GM12874 (cell line): Measurements from ENCODE around the gene SERP1.

Source experiments
- TF ChIP-seq, protein P1 (sequence below): IDR thresholded peaks from 2 replicates; pipeline ENCODE4 v1.5.1; 2011; ENCODE audit warnings: low read depth, mild to moderate bottlenecking, control low read depth, low read length, moderate library complexity; ENCODE audit not compliant: insufficient read depth

SERP1 gene

GRCh38 chr3:150546226-150547044 lies at the start of gene SERP1, which contains the start of gene EIF2A:
Gene SERP1, minus strand, starts transcription at chr3:150546496. Its CDS starts 361 bp downstream, at chr3:150546135.
Gene EIF2A, plus strand, starts transcription at chr3:150546787. Its CDS starts 16 bp downstream, at chr3:150546803.
- TF ChIP-seq, protein P1, sequence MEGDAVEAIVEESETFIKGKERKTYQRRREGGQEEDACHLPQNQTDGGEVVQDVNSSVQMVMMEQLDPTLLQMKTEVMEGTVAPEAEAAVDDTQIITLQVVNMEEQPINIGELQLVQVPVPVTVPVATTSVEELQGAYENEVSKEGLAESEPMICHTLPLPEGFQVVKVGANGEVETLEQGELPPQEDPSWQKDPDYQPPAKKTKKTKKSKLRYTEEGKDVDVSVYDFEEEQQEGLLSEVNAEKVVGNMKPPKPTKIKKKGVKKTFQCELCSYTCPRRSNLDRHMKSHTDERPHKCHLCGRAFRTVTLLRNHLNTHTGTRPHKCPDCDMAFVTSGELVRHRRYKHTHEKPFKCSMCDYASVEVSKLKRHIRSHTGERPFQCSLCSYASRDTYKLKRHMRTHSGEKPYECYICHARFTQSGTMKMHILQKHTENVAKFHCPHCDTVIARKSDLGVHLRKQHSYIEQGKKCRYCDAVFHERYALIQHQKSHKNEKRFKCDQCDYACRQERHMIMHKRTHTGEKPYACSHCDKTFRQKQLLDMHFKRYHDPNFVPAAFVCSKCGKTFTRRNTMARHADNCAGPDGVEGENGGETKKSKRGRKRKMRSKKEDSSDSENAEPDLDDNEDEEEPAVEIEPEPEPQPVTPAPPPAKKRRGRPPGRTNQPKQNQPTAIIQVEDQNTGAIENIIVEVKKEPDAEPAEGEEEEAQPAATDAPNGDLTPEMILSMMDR = no peak

GRCh38 chr3:150594150-150594549 lies 47.9 kb upstream of the SERP1 start:
- TF ChIP-seq, protein P1 = no peak

GRCh38 chr3:150589759-150590158 lies 43.5 kb upstream of the SERP1 start:
- TF ChIP-seq, protein P1 = no peak

DNA sequence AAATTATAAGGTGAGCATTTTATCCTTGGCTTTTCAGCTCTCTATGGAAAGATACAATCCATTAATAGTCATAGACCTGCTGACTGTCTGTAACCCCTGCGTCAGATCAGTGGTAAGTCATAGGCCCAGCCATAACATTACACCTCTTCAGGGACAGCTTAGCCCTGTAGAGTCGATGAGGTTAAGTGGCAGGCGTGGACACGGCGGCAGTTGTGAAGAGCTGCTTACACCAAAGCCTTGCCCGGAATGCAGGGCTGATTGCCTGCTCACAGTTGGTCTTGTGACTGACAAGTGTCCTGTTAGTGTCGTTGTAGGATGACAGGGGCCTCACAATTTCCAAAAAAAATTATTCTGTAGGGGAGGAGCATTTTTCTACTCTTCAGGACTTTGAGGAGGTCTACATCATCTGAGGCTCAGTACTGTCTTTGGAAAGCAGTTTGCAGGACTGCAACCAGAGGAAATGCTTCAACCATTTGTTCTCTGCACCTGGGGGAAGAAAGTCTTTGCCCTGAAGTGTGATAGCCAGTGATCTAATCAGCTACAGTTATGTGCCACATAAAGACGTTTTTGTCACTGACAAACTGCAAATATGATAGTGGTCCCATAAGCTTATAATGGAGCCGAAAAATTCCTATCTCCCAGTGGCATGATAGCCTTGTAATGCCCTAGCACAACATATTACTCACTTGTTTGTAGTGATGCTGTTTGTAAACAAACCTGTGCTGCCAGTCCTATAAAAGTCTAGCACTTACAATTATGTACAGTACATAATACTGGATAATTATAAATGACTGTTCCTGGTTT lies 41.9 kb upstream of the SERP1 start:
- TF ChIP-seq, protein P1 = no peak

- TF ChIP-seq, protein P1 = no peak
Observed at GRCh38 chr3:150583028-150583427, 36.7 kb upstream of the SERP1 start.

GRCh38 chr3:150582620-150583019 lies 36.3 kb upstream of the SERP1 start:
- TF ChIP-seq, protein P1 = no peak

GRCh38 chr3:150581174-150581573 lies 34.9 kb upstream of the SERP1 start:
- TF ChIP-seq, protein P1 = no peak
